ENCODE measurements around the gene LGI4.
A peak's percentile ranks its signal among the peaks of the same experiment; 100 is the strongest.
"Not testable (repeated sequence)": the region's sequence is repeated elsewhere in the genome, so short reads cannot be mapped to it uniquely, and the experiment has no call there.

LGI4 gene

DNA sequence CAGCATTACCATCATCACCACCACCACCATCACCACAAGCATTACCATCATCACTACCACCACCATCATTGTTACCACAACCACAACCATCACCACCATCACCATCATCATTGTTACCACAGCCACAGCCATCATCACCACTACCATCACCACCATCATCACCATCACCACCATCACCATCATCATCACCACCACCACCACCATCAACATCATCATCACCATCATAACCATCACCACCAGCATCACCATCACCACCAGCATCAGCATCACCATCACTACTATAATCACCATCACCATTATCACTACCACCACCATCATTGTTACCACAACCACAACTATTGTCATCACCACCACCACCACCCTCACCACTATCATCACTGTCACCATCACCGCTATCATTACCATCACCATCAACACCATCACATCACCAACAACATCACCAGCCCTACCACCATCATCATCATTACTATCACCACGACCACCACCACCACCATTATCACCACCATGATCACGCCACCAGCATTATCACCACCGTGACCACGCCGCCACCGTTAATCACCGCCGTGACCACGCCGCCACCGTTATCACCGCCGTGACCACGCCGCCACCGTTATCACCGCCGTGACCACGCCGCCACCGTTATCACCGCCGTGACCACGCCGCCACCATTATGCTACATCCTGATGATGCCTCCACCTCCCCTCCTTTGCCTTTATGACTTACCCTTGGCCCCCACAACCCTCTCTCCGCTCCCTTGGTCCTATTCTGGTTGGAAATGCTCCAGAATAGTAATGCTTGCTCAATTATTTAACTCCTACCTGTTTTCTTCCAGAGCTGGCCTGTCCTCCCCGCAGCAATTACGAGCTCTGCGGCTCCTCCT, 29.2 kb downstream of the LGI4 start:
- DNase-seq (ENCODE audit: low spot score) = no peak

DNA sequence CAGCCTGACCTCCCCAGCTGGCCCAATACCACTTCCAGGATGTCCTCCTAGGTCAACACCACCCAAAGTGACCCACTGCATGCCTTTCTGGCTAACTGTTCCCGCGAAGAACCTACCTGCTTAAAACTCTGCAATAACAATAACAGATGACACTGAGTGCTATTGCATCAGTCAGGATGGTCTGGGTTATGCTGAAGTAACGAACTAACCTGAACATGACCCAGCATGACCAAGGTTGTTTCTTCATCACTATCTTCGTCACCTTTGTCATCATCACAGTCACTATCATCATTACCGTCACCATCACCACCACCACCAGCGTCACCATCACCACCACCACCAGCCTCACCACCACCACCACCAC, 29.8 kb downstream of the LGI4 start:
- DNase-seq (ENCODE audit: low spot score) = no peak

DNA sequence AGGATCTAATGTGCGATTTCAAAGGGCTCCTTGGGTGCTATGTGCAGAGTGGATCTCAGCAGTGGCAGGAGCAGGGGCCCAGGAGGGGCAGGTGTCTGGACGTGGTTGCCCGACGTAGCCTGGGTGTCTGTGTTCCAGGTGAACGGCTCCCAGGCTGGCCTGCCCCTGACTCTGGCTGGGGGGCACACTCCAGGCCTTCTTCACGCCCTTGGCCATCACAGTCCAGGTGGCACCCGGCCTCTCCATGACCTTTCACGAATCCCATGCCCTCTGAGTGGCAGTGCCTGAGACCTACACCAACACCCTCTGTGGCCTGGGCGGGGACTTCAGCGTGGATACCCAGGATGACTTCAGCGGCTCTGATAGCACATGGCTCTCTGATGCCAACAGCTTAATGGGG, 30.5 kb downstream of the LGI4 start:
- no peak for DNase-seq (ENCODE audit: low spot score)

DNA sequence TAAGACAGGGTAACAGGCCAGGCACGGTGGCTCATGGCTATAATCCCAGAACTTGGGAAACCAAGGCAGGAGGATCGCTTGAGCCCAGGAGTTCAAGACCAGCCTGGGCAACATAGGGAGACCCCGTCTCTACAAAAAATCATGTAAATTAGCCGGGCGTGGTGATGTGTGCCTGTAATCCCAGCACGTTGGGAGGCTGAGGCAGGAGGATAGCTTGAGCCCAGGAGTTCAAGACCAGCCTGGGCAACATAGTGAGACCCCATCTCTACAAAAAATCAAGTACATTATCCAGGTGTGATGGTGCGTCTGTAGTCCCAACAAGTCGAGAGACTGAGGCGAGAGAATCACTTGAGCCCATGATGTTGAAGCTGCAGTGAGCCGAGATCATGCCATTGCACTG, 31.2 kb downstream of the LGI4 start:
- not testable (repeated sequence) for DNase-seq (ENCODE audit: low spot score)

DNA sequence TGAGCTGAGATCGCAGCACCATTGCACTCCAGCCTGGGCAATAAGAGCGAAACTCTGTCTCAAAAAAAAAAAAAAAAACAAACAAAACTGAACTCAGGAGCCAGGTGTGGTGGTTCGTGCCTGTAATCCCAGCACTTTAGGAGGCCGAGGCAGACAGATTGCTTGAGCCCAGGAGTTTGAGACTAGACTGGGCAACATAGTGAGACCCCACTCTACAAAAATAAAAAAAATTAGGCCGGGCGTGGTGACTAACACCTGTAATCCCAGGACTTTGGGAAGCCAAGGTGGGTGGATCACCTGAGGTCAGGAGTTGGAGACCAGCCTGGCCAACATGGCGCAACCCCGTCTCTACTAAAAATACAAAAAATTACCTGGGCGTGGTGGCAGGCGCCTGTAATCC, 32.9 kb downstream of the LGI4 start:
- DNase-seq (ENCODE audit: low spot score) = not testable (repeated sequence)

DNA sequence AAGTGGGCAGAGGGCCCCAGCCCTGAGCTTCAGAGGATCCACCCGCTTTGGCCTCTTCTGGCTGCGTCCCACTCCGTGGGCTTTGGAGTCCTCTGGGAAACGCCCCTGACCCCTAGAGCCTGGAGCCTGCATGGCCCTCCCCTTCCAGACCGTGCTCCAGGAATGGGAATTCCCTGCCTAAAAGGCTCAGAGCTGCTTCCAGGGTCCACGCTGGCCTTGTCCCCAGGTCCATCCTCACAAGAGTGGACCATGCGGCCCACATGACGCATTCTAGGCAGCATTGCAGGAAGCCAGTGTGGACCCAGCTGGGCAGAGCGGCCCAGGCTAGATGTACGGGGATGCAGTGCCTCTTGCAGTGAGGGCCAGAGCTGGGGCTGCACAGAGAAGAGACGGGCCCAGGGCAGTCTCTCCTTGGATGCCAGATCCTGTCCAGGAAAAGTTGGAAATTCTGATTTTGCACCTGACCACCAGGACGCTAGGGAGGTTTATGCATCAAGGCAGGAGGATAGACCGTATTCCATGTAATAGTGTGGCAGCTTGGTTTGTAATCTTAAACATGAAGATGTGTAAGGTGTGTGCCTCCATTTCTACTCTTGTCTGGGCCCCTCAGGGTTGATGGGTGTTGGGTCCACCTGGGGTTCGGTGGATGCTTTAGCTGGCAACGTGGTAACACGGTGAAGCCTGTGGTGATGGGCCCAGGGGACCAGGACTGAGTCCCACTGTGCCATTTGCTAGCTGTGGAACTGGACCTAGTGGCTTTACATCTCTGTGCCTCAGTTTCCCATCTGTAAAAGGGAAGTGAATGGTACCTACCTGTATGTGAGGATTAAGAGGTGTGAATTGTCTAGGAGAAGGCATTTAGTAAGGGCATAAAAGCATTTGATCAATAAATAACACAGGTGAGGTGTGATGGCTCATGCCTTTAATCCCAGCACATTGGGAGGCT, 34.0 kb downstream of the LGI4 start:
- no peak for DNase-seq (ENCODE audit: low spot score)

DNA sequence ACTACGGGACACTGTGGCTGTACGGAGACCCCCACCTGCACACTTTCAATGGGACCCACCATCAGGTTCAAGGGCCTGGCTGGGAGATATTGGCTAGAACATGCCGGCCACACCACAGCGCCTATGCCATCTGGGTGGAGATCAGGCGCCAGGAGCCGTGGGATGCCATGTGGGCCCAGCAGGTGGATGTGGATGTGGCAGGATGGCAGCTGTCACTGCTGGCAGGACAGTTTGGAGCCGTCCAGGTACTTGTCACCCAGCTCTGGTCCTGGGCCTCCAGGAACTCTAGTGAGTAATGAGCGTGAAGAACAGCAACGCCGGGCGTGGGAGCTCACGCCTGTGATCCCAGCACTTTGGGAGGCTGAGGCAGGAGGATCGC, 35.0 kb downstream of the LGI4 start:
- DNase-seq (ENCODE audit: low spot score) = no peak

DNA sequence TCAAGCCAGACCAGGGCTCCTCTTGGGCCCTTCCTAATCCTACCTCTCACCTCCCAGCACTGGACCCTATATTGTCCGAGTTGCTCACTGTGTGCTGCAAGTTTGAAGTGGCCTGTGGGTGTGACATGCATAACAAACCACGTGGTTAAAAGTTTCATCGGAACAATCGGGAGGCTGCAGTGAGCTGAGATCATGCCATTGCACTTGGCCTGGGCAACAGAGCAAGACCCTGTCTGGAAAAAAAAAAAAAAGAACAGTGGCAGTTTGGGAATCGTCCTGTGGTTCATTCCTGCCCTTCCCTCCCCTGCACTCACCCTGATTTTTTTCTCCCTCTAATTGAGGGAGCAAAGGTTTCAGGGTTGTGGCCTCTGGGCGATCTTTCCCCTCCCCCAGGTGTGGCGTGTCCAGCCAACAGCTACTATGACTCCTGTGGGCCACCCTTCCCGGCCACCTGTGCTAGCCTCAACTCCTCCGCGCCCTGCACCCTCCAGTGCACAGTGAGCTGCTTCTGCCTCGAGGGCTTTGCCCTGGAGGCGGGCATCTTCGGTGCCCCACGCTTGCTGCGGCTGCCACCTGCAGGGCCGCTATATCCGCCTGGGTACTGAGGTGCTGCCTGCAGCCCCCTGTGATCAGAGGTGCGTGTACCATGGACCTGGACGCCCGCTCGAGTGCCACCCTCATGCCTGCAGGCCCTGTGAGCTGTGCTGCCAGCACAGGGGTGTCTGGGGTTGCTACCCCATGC, 35.5 kb downstream of the LGI4 start:
- no peak for DNase-seq (ENCODE audit: low spot score)

DNA sequence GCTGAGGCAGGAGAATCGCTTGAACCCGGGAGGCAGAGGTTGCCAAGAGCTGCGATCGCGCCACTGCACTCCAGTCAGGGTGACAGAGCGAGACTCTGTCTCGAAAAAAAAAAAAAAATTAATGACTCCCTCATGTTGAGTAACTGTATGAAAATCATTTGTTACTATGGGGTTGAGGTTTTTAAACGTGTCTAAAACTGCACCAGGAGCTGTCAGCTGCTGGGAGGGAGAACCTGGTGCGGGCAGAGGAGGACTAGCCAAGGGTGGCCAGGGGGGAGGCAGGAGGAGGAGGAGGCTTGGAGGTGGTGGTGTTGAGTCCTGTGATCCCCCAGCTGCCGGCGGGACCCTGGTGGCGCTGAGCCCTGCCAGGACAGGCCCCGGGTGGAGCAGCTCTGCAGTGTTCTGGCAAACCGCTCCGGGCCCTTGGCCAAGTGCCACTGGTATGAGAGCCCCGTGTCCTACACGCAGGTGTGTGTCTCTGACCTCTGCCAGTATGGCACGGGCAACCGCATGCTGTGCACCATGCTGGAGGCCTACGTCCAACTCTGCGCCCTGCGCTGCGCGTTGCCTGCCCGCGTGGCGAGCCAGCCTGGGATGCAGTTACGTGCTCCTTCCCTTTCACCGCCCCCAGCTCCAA, 36.3 kb downstream of the LGI4 start:
- no peak for DNase-seq (ENCODE audit: low spot score)

DNA sequence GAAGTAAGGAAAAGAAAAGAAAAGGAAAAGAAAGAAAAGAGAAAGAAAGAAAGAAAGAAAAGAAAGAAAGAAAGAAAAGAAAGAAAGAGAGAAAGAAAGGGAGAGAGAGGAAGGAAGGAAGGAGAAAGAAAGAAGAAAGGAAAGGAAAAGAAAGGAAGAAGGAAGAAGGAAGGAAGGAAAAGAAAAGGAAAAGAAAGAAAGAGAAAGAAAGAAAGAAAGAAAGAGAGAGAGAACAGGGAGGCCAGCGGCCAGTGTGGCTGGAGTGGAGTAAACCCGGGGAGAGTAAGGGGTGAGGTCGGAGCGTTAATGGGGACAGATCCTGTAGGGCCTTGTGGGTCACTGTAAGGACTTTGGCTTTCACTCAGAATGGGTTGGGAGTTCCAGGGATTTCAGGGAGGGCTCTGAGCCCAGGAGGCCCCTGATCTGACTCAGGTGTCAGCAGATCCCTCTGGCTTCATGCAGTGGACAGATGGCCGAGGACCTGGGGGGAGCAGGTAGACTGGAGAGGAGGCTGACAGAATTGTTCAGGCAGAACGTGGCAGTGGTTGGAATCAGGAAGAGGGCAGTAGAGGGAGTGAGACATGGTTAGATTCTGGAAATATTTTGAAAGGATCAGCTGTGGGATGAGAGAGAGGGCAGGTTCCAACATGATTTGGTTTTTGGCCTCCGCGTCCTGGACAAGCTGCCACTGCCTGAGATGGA, 39.0 kb downstream of the LGI4 start:
- peak; percentile 47 for DNase-seq (ENCODE audit: low spot score)

DNA sequence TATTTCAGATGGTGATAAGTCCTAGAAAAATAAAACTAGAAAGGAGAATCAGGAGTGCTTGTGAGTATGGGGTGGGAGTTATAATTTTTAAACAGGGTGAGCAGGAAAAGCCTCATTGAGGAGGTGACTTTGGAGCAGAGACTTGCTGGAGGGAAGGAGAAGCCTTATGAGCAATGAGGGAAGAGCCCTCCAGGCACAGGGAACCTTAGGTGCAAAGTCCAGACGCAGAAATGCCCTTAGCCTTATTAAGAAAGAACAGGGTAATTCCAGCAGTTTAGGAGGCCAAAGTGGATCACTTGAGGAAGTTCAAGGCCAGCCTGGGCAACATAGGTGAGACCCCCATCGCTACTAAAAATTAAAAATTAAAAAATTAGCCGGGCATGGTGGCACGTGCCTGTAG, 40.2 kb downstream of the LGI4 start:
- DNase-seq (ENCODE audit: low spot score) = no peak

DNA sequence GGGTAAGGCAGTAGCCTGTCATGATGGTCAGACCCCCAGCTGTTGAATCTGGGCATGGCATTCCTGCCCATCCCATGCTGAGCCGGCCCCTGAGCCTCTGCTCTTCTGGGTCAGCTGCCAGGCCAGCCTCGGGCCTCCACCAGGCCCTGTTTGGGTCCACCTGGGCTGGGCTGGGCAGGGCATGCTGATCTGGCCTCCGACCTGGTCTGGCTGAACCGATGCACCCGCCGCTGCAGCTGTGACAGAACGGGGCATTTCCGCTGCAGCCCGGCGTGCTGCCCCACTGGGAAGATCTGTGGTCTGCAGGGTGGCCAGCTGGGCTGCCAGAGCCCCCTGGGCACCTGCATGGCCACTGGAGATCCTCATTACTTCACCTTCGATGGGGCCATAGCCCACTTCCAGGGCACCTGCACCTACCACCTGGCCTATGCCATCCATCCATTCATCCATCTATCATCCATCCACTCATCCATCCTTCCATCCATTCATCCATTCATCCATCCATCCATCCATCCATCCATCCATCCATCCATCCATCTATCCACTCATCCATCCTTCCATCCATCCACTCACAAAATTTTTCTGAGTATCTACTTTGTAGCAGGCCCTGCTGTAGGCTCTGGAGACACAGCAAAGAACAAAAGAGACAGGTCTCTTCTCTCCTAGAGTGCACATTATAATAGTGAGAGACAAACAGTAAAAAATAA, 40.8 kb downstream of the LGI4 start:
- DNase-seq (ENCODE audit: low spot score) = no peak

DNA sequence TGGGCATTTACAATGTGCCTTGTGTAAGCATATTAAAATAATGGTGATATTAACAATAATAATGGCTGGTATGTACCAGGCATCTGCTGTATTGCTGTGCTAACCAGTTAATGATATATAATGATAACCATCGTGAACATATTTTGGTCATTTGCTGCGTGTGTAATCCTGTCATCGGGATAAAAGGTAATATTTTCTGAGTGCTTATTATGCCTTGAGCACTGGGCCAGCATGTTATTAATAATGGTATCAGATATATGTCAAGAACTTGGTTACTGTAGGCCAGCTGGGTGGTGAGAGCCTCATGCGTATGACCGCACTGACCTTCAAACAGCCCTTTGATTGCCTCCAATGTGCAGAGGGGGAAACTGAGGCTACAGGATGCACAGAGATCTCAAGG, 41.4 kb downstream of the LGI4 start:
- no peak for DNase-seq (ENCODE audit: low spot score)

DNA sequence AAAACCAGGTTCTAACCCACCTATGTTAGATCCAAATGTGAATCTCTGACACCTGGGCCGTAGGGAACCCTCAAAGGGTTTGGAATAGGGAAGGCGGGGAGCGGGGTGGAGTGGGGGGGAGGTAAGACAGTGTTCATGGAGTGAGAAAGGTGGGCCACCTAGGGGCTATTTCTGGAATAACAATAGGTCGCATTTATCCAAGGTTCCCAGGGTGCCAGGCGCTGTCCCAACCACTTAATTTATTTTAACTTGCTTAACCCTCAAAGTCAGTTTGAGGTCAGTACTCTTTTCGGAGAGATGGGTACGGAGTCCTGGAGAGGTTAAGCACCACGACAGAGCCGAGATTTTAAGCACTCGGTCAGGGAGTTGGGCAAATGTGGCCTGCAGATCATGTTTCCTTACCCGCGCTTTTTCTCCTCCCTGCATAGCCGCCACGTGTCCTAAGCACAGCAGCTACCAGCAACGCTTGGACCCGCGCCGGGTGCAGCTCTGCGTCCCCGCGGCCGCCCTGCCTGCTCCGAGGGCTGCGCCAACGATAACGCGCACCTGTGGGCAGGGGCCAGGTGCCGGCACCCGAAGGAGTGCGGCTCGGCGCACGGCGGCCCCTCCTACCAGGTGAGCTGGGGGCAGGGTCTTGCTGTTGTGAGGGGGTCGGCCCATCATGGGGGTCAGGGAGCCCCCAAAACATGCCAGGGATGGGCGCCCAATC, 44.2 kb downstream of the LGI4 start:
- DNase-seq (ENCODE audit: low spot score) = peak; percentile 62

DNA sequence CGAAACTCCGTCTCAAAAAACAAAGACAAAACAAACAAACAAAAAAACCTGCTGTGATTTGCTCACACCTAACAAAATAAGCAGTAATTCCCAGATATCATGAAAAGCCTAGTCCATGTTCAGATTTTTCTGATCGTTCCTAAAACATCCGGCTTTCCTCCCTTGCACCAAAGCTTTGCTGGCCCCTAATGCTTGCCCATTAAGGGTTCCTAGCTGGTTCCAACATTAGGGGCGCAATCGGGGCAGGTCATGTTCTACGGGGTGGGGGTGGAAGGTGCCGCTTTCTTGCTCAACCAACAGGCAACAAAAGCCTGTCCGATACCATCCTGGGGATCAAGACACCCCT, 44.7 kb downstream of the LGI4 start:
- DNase-seq (ENCODE audit: low spot score) = no peak

DNA sequence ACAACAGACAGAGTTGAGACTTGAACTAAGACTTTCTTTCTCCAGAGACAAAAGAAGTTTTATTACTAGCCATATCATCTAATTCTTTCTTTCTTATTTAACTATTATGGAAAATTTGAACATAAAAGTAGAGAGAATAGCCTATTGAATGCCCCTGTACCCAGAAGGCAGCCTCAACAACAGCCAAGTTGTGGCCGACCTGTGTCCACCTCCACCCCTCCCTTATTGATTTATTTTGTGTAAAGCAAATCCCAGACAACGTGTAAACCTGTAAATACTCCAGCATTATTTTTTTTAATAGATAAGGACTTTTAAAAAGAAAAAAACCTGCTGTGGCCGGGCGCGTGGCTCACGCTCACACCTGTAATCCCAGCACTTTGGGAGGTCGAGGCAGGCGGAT, 45.3 kb downstream of the LGI4 start:
- no peak for DNase-seq (ENCODE audit: low spot score)

DNA sequence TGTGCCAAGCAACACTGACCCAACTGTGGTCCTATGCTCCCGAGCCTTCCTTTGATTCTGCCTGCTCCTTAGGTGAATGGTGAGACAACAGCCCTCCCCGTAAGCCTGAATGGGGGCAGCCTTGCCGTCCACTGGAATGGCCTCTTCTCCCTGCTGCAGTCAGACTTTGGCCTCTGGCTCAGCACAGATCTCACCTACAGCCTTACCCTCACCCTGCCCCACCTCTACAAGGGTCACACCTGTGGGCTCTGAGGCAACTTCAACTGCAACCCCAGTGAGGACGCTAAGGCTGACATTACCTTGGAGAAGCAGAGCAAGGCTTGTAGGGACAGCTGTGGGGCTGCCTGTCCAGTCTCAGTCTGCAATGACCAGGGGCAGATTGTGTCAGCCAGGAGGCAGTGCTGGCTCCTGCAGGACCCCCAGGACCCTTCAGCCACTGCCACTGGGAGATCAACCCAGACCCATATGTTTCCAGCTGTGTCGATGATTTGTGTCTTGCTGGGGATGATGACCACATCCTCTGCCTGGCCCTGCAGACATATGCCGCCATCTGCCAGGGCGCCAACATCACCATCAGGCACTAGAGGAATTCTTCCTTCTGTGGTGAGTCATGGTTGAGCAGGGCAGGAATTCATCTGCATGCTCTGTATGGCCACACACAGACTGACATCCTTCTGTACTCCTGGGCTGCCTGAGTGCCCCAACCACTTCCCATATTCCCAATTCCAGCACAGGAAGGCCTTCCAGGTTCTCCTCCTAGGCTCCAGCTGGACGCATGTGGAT, 46.5 kb downstream of the LGI4 start:
- DNase-seq (ENCODE audit: low spot score) = peak; percentile 84

DNA sequence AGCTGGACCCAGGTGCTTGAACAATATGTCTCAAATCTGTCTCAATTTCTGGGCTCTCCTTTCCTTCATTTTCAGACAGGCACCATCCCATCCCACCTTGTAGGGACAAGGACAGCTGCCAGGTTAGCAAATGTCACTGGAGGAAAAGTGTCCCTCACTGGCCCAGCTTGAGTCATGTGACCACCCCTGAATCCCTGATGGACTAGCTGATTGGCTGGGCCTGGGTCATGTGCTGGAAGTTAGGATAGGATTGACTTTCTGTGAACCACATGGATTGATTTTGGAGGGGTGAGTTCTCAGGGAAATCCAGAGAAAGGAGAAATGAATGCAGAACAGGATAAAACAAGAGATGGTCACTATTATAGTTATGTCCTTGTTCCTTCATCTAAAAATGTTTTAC, 47.5 kb downstream of the LGI4 start:
- DNase-seq (ENCODE audit: low spot score) = peak; percentile 26

DNA sequence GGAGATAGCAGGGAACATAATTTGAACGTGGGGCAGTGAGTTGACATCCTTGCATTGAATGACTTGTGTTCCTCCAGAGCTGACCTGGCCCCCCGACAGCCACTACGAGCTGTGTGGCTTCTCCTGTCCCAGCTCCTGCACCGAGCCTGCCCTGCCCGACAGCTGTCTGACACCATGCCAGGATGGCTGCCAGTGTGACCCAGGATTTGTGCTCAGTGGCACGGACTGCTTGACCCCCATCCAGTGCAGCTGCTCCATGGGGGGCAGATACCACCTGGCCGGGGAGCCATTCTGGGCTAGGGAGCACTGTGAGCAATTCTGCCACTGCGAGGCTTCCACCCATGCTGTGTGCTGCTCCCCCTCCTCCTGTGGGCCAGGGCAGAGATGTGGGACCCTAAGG, 48.4 kb downstream of the LGI4 start:
- no peak for DNase-seq (ENCODE audit: low spot score)

Measured in SW480 (cell line).